ENCODE results near the gene ART4. TPM values are rescaled to one million over a fixed set of nuclear protein-coding genes. Genes with fewer than 3 reads are reported as not detected.

The ART4 gene, protein sequence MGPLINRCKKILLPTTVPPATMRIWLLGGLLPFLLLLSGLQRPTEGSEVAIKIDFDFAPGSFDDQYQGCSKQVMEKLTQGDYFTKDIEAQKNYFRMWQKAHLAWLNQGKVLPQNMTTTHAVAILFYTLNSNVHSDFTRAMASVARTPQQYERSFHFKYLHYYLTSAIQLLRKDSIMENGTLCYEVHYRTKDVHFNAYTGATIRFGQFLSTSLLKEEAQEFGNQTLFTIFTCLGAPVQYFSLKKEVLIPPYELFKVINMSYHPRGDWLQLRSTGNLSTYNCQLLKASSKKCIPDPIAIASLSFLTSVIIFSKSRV
- total RNA-seq (ENCODE audit: low replicate concordance) = 0.22 and 0.81 TPM in 2 replicates
- long read RNA-seq, full-length matches to known transcripts = 6 of 7 reads
- long read RNA-seq, partial matches to known transcripts = 0 of 7 reads
- long read RNA-seq, other reads (novel, unspliced or antisense) = 1 of 7 reads

DNA sequence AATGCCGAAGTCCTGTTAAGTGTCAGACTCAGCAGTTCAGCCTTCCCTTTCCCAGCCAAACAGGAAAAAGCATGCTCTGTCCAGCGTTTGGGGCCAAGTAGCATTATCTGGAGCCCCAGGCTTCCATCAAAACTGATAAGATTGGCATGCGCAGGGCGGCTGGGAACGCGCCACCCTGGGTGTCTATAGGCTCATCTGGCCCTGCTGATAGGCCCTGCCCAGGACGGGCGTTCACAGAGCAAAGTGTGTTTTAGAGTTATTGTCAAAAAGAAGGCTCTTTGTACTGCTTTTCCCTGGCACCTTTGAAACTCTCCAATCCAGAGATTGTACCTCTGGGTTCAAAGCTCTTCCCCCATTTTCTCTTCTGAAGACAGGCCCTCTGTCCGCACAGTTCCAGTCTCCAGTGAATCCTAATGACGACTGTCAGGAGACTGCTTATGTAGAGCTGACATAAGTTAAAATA lies at the start of gene ART4:
Gene ART4 (minus strand): TSS at position 102 of the 463 bp plus-strand sequence. CDS start 413 bp downstream, outside the sequence.
- peaks cover 10% of the 10 kb centered on the region for H3K9me3 Mint-ChIP-seq
- TF ChIP-seq CTCF (conservative IDR thresholded peaks at IDR 0.05) = no peak
- DNase-seq (ENCODE audit: extremely low spot score, unreplicated experiment) = no peak
- peaks cover 5% of the 10 kb centered on the region for H3K36me3 Mint-ChIP-seq
- no peak within 1 kb of the TSS for H3K27ac Mint-ChIP-seq
- peaks cover 13% of the 10 kb centered on the region for H3K27me3 Mint-ChIP-seq
- no peak within 1 kb of the TSS for H3K4me3 Mint-ChIP-seq
- H3K4me1 Mint-ChIP-seq (ENCODE audit: unreplicated experiment) = peaks cover 3% of the 10 kb centered on the region

- no peak for TF ChIP-seq CTCF (conservative IDR thresholded peaks at IDR 0.05)
- peak overlapping the region; percentile 28 for H3K4me3 Mint-ChIP-seq
- no peaks in the 10 kb centered on the region for H3K36me3 Mint-ChIP-seq
- peaks cover 4% of the 10 kb centered on the region for H3K9me3 Mint-ChIP-seq
- H3K27me3 Mint-ChIP-seq = peaks cover 3% of the 10 kb centered on the region
- DNase-seq (ENCODE audit: extremely low spot score, unreplicated experiment) = no peak
- no peak overlapping the region for H3K27ac Mint-ChIP-seq
- H3K4me1 Mint-ChIP-seq (ENCODE audit: unreplicated experiment) = peaks cover 12% of the 10 kb centered on the region
Measured at GRCh38 chr12:14892726-14893505, 49.6 kb upstream of the ART4 start.

DNA sequence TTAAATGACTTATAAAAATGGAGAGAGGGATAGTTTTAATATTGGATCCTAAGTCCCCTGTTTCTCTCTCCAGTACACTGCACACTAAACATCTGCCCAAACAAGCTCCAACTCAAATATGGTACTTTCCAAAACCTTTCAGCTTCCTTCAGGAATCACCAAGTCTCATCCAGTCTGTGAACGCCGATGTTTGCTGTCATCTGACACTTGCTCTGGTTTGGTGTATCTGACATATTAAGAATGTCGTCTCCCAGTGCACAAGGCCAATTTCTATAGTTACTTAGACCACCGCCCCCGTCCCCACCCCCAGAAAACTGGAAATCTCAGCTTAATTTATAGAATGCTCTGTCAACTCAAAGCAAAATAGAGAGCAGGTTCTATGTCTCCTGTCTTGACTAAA lies 47.4 kb upstream of the ART4 start:
- no peak for DNase-seq (ENCODE audit: extremely low spot score, unreplicated experiment)
- no peak overlapping the region for H3K4me3 Mint-ChIP-seq
- peaks cover 11% of the 10 kb centered on the region for H3K27me3 Mint-ChIP-seq
- no peak overlapping the region for H3K27ac Mint-ChIP-seq
- peaks cover 10% of the 10 kb centered on the region for H3K9me3 Mint-ChIP-seq
- no peak for TF ChIP-seq CTCF (conservative IDR thresholded peaks at IDR 0.05)
- H3K4me1 Mint-ChIP-seq (ENCODE audit: unreplicated experiment) = peaks cover 20% of the 10 kb centered on the region
- H3K36me3 Mint-ChIP-seq = peaks cover 7% of the 10 kb centered on the region

- peak overlapping the region; percentile 5 for H3K4me3 Mint-ChIP-seq
Measured at GRCh38 chr12:14886271-14886670, 42.9 kb upstream of the ART4 start.

More at GRCh38 chr12:14886271-14886670, 42.9 kb upstream of the ART4 start:
- DNase-seq (ENCODE audit: extremely low spot score, unreplicated experiment) = no peak
- Mint-ChIP-seq H3K4me1 (ENCODE audit: unreplicated experiment) (peaks cover 22% of the 10 kb centered on the region), H3K27me3 (peaks cover 7% of the 10 kb centered on the region), H3K36me3 (peaks cover 7% of the 10 kb centered on the region), H3K27ac (peak overlapping the region; percentile 27), H3K9me3 (peaks cover 6% of the 10 kb centered on the region)
- TF ChIP-seq CTCF (conservative IDR thresholded peaks at IDR 0.05) = no peak

Data from type B pancreatic cell (in vitro differentiated cells).